Colon (tissue), 2 donors: ENCODE measurements around the gene PAK5.

ENCODE experiments used
- FAIRE-seq: peaks from 2 replicates; lab custom pipeline; 2012; peaks lifted over from hg19 to GRCh38; lab: Jason Lieb, UNC
- donor health status: control.
- donor health status: control.

The PAK5 gene

GRCh38 chr20:9789131-9789530 lies 49.7 kb downstream of the PAK5 start:
- no peak for FAIRE-seq

DNA sequence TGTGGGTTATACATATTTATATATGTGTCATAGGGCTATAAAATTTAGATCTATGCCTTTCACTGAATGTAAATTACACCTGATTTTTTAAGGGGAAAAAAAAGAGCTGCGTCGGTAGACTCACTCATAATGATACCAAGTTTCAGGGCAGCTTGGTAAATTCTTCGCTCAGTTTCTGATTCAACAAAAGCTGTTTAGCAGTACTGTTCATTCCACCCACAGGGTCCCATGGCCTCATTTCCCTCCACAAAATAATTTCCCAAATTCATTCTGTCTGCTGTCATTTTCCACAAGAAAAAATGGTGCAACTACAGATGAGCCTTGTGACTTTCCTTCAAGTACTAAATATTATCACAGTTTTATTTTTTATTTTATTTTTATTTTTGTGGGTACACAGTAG lies 63.7 kb downstream of the PAK5 start:
- no peak for FAIRE-seq

DNA sequence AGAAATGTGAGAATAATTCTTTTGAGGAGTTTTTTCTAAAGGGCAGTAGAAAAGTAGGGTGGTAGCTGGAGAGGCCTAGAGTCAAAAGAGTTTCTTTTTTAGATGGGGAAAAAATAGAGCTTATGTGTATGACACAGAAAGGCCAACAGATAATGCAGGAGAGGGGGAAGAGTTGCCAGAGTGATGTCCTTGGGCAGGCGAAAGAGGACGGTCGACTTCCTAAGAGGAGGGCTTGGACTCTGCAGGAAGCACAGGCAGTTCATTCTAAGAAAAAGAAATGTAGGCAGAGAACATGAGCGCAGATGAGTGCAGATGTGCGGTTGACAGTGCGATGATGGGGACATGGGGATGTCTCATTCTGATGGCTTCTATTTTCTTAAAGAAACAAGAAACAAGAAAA lies 68.9 kb downstream of the PAK5 start:
- no peak for FAIRE-seq

GRCh38 chr20:9761476-9761875 lies 77.4 kb downstream of the PAK5 start:
- FAIRE-seq = no peak

- FAIRE-seq = no peak
Measured at GRCh38 chr20:9759392-9759791, 79.5 kb downstream of the PAK5 start.

DNA sequence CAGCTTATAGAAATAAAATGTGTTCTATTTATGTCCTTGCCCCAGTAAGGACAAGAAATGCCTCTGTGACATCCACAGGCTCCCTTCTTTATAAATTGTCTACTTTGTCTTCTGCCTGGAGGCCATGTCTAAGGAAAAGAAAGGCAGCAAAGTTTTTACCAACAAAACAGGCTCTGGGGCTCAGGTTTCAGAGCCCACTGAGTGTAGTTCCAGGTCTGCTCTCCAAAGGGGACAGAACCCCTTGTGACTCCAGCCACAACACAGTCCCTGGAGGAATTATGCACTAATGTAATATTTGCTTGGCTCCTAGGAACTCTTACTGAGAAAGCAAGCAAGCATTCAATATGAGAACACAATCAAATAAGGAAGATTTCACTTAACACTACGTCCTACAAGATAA lies 80.1 kb downstream of the PAK5 start:
- no peak for FAIRE-seq

DNA sequence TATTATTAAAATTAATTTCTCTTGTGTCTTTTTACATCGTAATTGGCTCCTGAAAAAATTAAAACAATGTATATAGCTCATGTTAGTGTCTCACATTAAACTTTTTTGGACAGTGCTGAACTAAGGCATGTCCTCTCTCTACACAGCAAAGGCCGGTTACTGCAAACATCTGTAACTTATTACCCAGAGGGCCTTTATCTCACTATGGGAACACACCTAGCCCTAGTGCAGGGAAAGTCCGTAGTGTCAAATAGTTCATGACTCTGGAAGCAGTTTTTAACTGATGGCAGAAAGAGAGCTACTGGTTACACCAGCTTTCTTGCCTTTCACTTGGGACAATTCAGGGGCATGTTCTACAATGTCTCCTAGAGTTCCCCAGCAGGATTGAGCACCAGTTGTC lies 82.2 kb downstream of the PAK5 start:
- FAIRE-seq = no peak

- FAIRE-seq = no peak
Measured at GRCh38 chr20:9755301-9755700, 83.6 kb downstream of the PAK5 start.

GRCh38 chr20:9744551-9744950 lies 94.3 kb downstream of the PAK5 start:
- no peak for FAIRE-seq

DNA sequence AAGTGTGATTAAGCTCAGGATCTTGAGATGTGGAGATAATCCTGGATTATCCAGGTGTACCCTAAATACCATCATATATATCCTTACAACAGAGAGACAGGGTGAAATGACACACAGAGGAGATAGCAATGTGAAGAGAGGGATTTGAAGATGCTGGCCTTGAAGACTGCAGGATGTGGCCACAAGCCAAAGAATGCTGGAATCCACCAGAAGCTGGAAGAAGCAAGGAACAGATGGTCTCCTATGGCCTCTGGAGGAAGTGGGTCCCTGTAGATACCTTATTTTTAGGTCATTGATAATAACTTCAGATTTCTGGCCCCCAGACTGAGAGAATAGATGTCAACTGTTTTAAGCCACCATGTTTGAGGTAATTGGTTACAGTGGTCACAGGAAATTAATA lies 95.0 kb downstream of the PAK5 start:
- no peak for FAIRE-seq

DNA sequence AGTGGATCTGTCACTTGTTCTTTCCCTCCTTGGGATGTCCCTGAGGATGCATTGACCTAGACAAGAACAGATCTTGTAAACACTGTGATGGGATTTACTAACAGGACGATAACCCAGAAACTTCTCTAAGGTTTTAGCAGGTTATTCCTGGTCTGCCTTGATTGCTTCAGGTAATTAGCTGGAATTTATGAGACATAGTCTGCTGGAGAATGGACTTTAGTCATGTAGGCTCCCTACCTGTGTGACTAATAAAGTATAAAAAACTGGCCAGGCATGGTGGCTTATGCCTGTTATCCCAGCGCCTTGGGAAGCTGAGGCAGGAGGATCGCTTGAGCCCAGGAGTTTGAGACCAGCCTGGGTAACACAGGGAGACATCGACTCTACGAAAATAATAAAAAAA lies 96.1 kb downstream of the PAK5 start:
- FAIRE-seq = no peak

DNA sequence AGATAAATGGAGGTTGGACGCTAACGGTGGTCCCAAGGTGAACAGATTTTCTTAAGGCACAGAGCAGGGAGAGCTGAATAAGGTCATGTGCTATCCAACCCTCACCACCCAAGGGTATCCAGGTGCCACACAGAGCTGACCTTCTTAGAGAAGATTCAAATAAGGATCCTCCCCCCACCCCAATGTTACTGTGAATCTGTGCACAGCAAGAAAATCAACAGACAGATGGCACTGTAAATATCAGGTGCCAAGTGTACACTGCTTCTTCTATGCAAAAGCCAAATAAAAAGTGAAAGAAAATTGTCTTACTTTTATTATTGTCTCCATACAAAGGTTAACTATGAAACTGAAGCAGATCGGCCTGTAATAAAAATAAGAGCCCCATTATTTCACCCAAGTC lies 96.9 kb downstream of the PAK5 start:
- FAIRE-seq = no peak

GRCh38 chr20:9740486-9740885 lies 98.4 kb downstream of the PAK5 start:
- FAIRE-seq = no peak

- FAIRE-seq = no peak
Measured at GRCh38 chr20:9739991-9740390, 98.9 kb downstream of the PAK5 start.

- no peak for FAIRE-seq
Measured at GRCh38 chr20:9736373-9736772, 102.5 kb downstream of the PAK5 start.

DNA sequence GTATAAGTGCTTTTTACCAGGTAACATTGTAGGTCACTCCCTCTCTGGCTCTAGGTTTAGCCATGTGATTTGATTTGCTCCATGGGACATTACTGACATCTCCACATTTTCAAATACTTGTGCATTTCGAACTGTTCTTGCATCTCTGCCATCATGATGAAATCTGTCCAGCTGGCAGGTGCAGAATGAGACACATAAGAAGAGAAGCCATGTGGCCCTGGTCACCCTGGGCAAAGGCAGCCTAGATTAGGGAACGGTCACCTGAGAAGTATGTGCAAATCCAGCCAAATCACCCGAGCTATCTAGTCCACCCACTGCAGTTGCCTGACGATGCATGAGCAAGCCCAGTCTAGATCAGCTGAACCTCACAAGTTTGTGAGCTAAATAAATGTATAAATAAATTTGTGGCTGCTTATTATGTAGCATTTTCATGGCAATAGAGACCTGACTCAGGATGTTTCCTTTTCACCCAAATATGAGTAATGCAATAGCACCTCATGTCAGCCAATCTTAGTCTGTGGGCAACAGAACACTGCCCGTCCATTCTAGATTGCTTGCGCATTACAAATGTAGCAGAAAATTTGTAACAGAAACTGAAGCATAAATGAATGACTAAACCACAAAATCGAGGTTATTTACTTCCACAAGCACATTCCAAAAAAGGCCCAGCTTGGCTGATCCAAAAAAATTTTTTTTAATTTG lies 115.2 kb downstream of the PAK5 start:
- no peak for FAIRE-seq

DNA sequence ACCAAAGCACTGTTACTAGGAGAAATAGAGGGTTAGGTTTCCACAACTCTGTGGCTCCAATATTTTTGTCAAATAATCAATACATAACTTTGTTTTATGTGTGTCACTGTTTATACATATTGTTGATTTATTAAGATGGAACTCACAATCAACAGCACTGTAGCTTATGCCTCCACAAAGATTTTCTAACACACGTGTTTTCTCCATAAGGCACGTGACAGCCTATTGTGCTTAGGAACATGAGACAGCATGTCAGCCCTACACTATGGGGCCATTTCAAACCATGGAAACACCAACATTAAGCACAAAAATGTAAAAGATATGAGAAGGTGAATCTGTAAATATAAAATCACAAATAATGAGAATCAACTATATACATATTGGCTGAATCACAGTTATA lies 127.0 kb downstream of the PAK5 start:
- FAIRE-seq = no peak

DNA sequence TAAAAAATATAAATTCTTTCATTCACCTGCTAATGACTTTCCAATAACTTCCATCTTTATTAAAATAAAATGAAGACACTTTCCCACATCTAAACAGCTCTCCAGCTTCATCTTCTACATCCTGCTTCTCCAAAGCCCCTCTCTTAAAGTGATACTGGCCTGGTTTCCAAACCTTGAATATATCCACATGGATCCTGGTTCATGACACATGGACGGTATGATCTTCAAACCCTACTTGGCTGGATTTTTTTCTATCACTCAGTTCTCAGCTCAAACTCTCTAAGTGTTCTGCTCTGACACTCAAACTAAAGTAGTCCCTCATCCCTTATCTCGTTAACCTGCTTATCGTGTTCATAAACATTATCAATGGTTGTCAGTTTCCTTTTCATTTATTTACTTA lies 128.2 kb downstream of the PAK5 start:
- no peak for FAIRE-seq

- no peak for FAIRE-seq
Measured at GRCh38 chr20:9705722-9706476, 133.0 kb downstream of the PAK5 start.

GRCh38 chr20:9699181-9699580 lies 139.7 kb downstream of the PAK5 start:
- FAIRE-seq = no peak

DNA sequence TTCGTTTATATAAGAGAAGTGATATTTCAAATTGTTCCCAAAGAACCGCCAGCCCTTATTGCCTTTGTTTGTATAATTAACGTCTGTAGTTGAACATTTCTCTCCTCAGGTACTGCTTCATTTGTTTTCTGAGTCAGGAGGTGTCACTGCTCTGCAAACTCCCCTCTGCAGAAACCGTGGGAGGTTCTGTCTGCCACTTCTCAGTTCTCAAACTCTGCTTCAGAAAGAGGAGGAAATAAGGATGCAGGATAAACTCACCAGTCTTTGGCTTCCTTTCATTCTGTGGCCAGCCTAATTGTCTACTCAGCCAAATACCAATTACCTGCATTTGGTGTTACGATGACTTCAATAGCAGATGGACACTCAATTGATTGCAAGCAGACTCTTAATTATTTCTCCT lies 149.8 kb downstream of the PAK5 start:
- FAIRE-seq = no peak

DNA sequence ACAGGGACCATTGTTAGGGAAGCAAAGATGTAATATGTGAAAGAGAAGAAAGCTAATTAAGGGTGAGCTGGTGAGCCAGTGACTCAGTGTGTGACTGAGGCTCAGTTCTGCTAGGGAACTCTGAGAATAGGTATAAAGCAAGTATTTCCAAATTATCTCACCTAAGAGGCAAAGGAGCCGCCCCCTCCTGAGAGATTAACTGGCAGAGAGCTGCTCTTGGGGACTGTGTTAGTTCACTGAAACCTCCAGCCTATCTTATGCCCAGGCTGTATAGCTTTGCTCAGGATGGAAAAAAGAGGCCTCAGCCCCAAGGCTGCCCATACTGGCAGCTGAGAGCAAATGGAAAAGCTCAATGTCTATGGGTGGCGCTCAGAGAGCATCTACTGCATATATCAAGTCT lies 152.0 kb downstream of the PAK5 start:
- no peak for FAIRE-seq

GRCh38 chr20:9686455-9686854 lies 152.4 kb downstream of the PAK5 start:
- no peak for FAIRE-seq

DNA sequence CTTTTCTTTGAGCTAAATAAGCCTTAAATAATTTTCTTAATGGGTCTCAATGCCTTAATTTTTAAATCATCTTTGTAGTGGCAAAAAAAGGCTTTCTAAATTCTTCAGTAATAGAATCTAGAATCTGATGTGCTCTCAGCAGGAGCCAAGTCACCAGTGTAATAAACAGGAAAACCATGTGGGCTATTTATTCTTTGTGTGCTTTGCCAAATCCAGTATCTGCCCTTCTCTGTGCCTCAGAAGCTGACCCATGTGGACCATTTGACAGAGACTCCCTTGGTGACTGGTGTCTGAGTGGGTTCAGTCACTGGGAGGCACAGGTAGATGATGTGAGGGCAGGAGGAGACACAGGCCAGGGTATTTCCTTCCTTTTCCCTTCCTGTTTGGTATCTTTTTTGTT lies 152.9 kb downstream of the PAK5 start:
- no peak for FAIRE-seq
